Measurements from ENCODE around the gene AREL1.

GRCh38 chr14:74652541-74652940 lies 60.3 kb downstream of the AREL1 start:
- TF ChIP-seq CTCF (IDR thresholded peaks at IDR 0.05; ENCODE audit: insufficient read depth, low read depth, low read length) (no peak), EZH2 (IDR thresholded peaks at IDR 0.05; ENCODE audit: insufficient read depth, low read length) (no peak)

Data from astrocyte (in vitro differentiated cells and primary cell).